HG03039 (cell line): ENCODE measurements around the gene MPV17L.
"Not testable (repeated sequence)": the region's sequence is repeated elsewhere in the genome, so short reads cannot be mapped to it uniquely, and the experiment has no call there.

Experiments
- ATAC-seq: cut with Tn5 transposase; IDR thresholded peaks from one replicate; pipeline ENCODE4 v1.9.1; 2021; ENCODE audit warnings: mild to moderate bottlenecking, moderate library complexity; ENCODE audit not compliant: unreplicated experiment

The MPV17L gene

GRCh38 chr16:15395631-15396508 is at the start of gene MPV17L:
Gene MPV17L, plus strand, starts transcription at chr16:15395754. Its CDS starts 144 bp downstream, at chr16:15395898.
- ATAC-seq = not testable (repeated sequence)

GRCh38 chr16:15348721-15349120 is 46.8 kb upstream of the MPV17L start:
- not testable (repeated sequence) for ATAC-seq

GRCh38 chr16:15351251-15351650 is 44.3 kb upstream of the MPV17L start:
- not testable (repeated sequence) for ATAC-seq

GRCh38 chr16:15351745-15352144 is 43.8 kb upstream of the MPV17L start:
- not testable (repeated sequence) for ATAC-seq

GRCh38 chr16:15352852-15353251 is 42.7 kb upstream of the MPV17L start:
- not testable (repeated sequence) for ATAC-seq

GRCh38 chr16:15354846-15355245 is 40.7 kb upstream of the MPV17L start:
- ATAC-seq = not testable (repeated sequence)

GRCh38 chr16:15357495-15357894 is 38.1 kb upstream of the MPV17L start:
- ATAC-seq = not testable (repeated sequence)

- not testable (repeated sequence) for ATAC-seq
These were observed 17.4 kb upstream of the MPV17L start, which contains the start of gene NPIPA5 for GRCh38 chr16:15378194-15378593. Gene NPIPA5, minus strand, starts transcription at chr16:15378294. Its CDS starts 0 bp downstream, at chr16:15378294.

GRCh38 chr16:15382810-15383209 is 12.7 kb upstream of the MPV17L start:
- not testable (repeated sequence) for ATAC-seq

- ATAC-seq = not testable (repeated sequence)
These were observed 7.5 kb upstream of the MPV17L start for GRCh38 chr16:15388060-15388459.

- not testable (repeated sequence) for ATAC-seq
These were observed 5.6 kb upstream of the MPV17L start for GRCh38 chr16:15389916-15390315.

- ATAC-seq = not testable (repeated sequence)
These were observed 2.5 kb upstream of the MPV17L start for GRCh38 chr16:15393025-15393424.

- not testable (repeated sequence) for ATAC-seq
These were observed 915 bp downstream of the MPV17L start for GRCh38 chr16:15396509-15396829.

GRCh38 chr16:15396948-15397594 is 1.5 kb downstream of the MPV17L start:
- no peak for ATAC-seq

- ATAC-seq = no peak
These were observed 3.2 kb downstream of the MPV17L start for GRCh38 chr16:15398618-15399316.

GRCh38 chr16:15399317-15399716 is 3.8 kb downstream of the MPV17L start:
- no peak for ATAC-seq

GRCh38 chr16:15400314-15400713 is 4.8 kb downstream of the MPV17L start:
- ATAC-seq = not testable (repeated sequence)

GRCh38 chr16:15401972-15402371 is 6.4 kb downstream of the MPV17L start:
- ATAC-seq = no peak

GRCh38 chr16:15403392-15403995 is 7.9 kb downstream of the MPV17L start:
- ATAC-seq = no peak

- ATAC-seq = not testable (repeated sequence)
These were observed 8.5 kb downstream of the MPV17L start for GRCh38 chr16:15404091-15404490.

- no peak for ATAC-seq
These were observed 9.2 kb downstream of the MPV17L start for GRCh38 chr16:15404792-15405191.
